ENCODE results near the gene NCOA7. TPM values are rescaled to one million over a fixed set of nuclear protein-coding genes. Genes with fewer than 3 reads are reported as not detected.
"Not testable (repeated sequence)": the region's sequence is repeated elsewhere in the genome, so short reads cannot be mapped to it uniquely, and the experiment has no call there.

The NCOA7 gene
- total RNA-seq, 6 donors from 2014 or later: 33.5 to 75.6 (median 48.9) TPM

DNA sequence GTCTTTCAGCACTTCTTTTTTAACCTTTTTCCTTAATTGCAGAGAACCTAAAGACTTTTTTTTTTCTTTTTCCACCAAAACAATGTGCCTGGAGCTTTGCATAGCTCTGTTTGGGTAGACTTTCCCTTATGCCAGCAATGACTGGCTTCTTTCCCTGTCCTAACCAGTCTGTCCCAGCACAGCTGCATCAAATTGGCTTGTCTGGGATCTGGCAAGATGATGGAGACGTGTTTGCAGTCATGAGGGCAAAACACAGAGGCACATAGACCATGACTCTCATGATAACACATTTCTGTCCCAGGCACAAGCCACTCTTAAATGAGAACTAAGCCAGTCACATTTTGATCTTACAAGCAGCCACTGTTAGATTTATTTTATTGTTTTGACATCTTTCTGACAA is 24.8 kb upstream of the NCOA7 start:
- Histone ChIP-seq H3K9me3 (no peaks in the 10 kb centered on the region), H3K4me1 (no peaks in the 10 kb centered on the region), H3K27me3 (no peaks in the 10 kb centered on the region), H3K27ac (no peak overlapping the region), H3K36me3 (no peaks in the 10 kb centered on the region), H3K4me3 (no peak overlapping the region)
- TF ChIP-seq EP300 (IDR thresholded peaks at IDR 0.05): no peak
- no peak for TF ChIP-seq POLR2AphosphoS5 (IDR thresholded peaks at IDR 0.05)
- no peak for TF ChIP-seq POLR2A (IDR thresholded peaks at IDR 0.05)
- TF ChIP-seq, protein P1, sequence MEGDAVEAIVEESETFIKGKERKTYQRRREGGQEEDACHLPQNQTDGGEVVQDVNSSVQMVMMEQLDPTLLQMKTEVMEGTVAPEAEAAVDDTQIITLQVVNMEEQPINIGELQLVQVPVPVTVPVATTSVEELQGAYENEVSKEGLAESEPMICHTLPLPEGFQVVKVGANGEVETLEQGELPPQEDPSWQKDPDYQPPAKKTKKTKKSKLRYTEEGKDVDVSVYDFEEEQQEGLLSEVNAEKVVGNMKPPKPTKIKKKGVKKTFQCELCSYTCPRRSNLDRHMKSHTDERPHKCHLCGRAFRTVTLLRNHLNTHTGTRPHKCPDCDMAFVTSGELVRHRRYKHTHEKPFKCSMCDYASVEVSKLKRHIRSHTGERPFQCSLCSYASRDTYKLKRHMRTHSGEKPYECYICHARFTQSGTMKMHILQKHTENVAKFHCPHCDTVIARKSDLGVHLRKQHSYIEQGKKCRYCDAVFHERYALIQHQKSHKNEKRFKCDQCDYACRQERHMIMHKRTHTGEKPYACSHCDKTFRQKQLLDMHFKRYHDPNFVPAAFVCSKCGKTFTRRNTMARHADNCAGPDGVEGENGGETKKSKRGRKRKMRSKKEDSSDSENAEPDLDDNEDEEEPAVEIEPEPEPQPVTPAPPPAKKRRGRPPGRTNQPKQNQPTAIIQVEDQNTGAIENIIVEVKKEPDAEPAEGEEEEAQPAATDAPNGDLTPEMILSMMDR (IDR thresholded peaks at IDR 0.05): no peak
- ATAC-seq (ENCODE audit: low FRiP score in 2 of 2): no peak
- 63 to 75% methylated on average over 1 of the region's 1 CpG for WGBS, 2 donors
- DNase-seq: no peak

DNA sequence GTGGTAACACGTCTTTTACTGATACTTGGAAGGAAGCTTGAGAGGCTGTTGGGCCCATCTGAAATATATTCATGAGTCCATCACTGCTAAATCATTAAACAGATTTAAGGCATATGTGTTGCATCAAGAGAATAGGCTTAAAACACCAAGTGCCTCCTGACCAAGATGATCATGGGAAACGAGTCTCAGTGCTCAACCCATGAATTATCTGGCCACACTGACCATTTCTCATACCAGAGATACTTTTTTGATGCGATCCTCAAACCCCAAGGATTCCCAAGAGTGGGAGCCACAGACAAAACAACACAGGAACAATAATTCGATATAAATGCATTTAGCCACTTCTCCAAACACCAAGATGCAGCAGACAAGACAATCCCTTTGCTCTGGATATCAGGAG is 24.1 kb upstream of the NCOA7 start:
- Histone ChIP-seq H3K27ac (no peak overlapping the region), H3K9me3 (no peaks in the 10 kb centered on the region), H3K27me3 (no peaks in the 10 kb centered on the region), H3K4me3 (no peak overlapping the region), H3K4me1 (no peaks in the 10 kb centered on the region), H3K36me3 (no peaks in the 10 kb centered on the region)
- no peak for ATAC-seq (ENCODE audit: low FRiP score in 2 of 2)
- TF ChIP-seq POLR2A (IDR thresholded peaks at IDR 0.05) (no peak), POLR2AphosphoS5 (IDR thresholded peaks at IDR 0.05) (no peak), EP300 (IDR thresholded peaks at IDR 0.05) (no peak)
- TF ChIP-seq, protein P1 (IDR thresholded peaks at IDR 0.05): no peak
- DNase-seq: no peak
- 83 to 92% methylated on average over 4 of the region's 4 CpGs for WGBS, 2 donors

DNA sequence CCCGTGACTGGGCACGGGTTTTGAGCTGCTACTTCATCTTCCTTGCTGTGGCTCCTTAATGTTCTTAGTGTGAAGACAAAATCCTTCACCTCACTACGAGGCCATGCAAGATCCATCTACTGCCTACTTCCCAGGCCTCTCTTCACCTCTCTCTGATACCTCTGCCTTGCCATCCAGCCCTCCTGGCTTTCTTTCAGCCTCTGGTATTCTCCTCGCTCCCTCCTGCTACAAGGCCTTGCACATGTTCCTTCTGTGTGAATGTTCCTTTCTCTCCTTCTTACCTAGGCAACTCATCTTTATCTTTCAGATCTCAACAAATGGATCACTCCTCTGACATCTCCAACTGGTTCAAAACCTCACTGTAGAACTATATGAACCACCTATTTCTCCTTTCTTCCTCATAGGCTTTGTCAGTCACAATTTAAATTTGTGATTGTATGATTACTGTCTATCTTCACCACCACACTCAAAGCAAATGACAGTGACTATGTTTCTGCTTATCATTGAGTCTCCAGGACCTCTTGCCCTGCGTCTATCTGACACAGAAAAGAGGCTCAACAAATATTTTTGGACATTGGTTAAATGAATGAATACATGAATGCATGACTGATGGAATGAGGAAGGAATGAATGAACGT is 21.5 kb upstream of the NCOA7 start:
- no peak for DNase-seq
- no peaks in the 10 kb centered on the region for H3K27me3 ChIP-seq
- no peak overlapping the region for H3K4me3 ChIP-seq
- no peaks in the 10 kb centered on the region for H3K4me1 ChIP-seq
- no peak overlapping the region for H3K27ac ChIP-seq
- TF ChIP-seq POLR2A (IDR thresholded peaks at IDR 0.05) (no peak), POLR2AphosphoS5 (IDR thresholded peaks at IDR 0.05) (no peak), EP300 (IDR thresholded peaks at IDR 0.05) (no peak)
- TF ChIP-seq, protein P1 (IDR thresholded peaks at IDR 0.05): no peak
- WGBS, 2 donors: 65 to 68% methylated on average over 6 of the region's 6 CpGs
- no peak for ATAC-seq (ENCODE audit: low FRiP score in 2 of 2)
- no peaks in the 10 kb centered on the region for H3K36me3 ChIP-seq
- no peaks in the 10 kb centered on the region for H3K9me3 ChIP-seq

DNA sequence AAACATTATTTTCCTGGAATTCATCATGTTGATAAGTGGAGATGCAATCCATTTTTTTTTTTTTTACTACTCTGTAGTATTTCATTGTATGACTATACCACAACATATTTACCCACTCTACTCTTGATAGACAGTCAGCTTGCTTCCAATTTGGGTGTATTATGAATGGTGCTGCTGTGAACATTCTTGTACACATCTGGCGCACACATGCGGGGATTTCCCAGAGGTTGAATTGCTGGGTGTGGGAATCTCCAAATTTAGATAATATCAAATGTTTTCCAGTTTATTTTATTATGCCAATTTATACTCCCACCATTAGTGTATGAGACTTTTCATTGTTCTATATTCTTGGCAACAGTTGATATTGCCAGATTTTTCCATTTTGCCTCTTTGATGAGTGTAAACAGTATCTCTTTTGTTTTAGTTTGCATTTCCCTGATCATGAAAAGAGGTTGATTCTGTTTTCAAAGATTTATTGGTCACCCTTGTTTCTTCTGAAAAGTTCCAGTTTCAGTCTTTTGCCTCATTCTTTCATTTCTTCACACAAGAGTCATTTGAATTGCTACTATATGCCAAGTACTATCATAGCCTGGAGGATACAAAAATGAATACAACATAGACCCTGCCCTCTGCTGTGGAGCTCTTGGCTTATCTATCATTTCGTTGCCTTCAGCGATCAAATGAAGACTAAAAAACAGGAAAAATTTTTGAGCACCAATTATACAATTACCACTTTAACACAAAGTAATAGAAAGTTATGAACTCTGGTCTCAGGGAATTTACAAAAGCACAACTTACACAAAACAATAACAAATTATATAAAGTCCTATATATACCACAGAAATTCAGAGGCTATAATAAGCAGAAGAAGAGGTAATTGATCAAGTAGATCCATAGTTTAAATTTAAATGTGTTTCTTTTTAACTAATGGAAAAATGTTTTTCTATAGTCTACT is 17.1 kb upstream of the NCOA7 start:
- Histone ChIP-seq H3K4me3 (no peak overlapping the region), H3K36me3 (no peaks in the 10 kb centered on the region)
- 71 to 83% methylated on average over 4 of the region's 4 CpGs for WGBS, 2 donors

DNA sequence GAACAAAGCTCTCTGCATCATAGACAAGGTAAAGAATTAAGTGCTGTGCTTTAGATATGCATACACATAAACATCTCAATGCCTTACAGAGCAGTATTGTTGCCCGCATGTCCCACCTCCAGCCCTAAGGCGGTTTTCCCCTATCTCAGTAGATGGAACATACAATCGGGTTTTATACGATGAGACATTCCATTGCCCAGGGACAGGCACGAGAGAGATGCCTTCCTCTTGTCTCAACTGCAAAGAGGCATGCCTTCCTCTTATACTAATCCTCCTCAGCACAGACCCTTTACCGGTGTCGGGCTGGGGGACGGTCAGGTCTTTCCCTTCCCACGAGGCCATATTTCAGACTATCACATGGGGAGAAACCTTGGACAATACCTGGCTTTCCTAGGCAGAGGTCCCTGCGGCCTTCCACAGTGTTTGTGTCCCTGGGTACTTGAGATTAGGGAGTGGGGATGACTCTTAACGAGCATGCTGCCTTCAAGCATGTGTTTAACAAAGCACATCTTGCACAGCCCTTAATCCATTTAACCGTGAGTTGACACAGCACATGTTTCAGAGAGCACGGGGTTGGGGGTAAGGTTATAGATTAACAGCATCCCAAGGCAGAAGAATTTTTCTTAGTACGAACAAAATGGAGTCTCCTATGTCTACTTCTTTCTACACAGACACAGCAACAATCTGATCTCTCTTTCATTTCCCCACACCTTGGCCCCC is 14.5 kb upstream of the NCOA7 start:
- H3K4me1 ChIP-seq; H3K36me3 ChIP-seq; ATAC-seq (ENCODE audit: low FRiP score in 2 of 2); H3K27ac ChIP-seq; H3K4me3 ChIP-seq; H3K9me3 ChIP-seq; H3K27me3 ChIP-seq; DNase-seq: not testable (repeated sequence)
- WGBS, 2 donors: 71 to 73% methylated on average over 13 to 14 of the region's 14 CpGs

More for the DNA sequence above, 17.1 kb upstream of the NCOA7 start:
- TF ChIP-seq, protein P1 (IDR thresholded peaks at IDR 0.05): no peak
- TF ChIP-seq EP300 (IDR thresholded peaks at IDR 0.05): no peak
- no peak for TF ChIP-seq POLR2AphosphoS5 (IDR thresholded peaks at IDR 0.05)
- TF ChIP-seq POLR2A (IDR thresholded peaks at IDR 0.05): no peak
- Histone ChIP-seq H3K27me3 (no peaks in the 10 kb centered on the region), H3K27ac (no peak overlapping the region), H3K4me1 (no peaks in the 10 kb centered on the region), H3K9me3 (no peaks in the 10 kb centered on the region)
- no peak for DNase-seq
- peak in 1 of 2 donors; percentile 47 for ATAC-seq (ENCODE audit: low FRiP score in 2 of 2)

Data from upper lobe of left lung (tissue), 6 donors.